Measurements from ENCODE around the gene MAST4. TPM values are rescaled to one million over a fixed set of nuclear protein-coding genes. Genes with fewer than 3 reads are reported as not detected.

Gene MAST4
- total RNA-seq, 2 donors from 2014 or later: 9.5 to 20.8 TPM

GRCh38 chr5:66553916-66554575 is 42.1 kb upstream of the MAST4 start:
- no peak overlapping the region for H3K4me3 ChIP-seq
- H3K9ac ChIP-seq (ENCODE audit: low read depth in 2 of 2, low read length in 2 of 2): no peak overlapping the region
- H3K9me3 ChIP-seq: no peaks in the 10 kb centered on the region
- H3K27me3 ChIP-seq: no peaks in the 10 kb centered on the region
- no peaks in the 10 kb centered on the region for H3K4me1 ChIP-seq
- intact Hi-C loops (cut with DNase I): no loop called here
- no peak overlapping the region for H3K27ac ChIP-seq
- DNase-seq: no peak
- no peaks in the 10 kb centered on the region for H3K36me3 ChIP-seq
- no peak for TF ChIP-seq CTCF (IDR thresholded peaks at IDR 0.05)

- Histone ChIP-seq H3K9ac (ENCODE audit: low read depth in 2 of 2, low read length in 2 of 2) (no peak overlapping the region), H3K9me3 (no peaks in the 10 kb centered on the region), H3K4me1 (no peaks in the 10 kb centered on the region), H3K36me3 (no peaks in the 10 kb centered on the region), H3K27me3 (no peaks in the 10 kb centered on the region), H3K27ac (no peak overlapping the region), H3K4me3 (no peak overlapping the region)
- no peak for TF ChIP-seq CTCF (IDR thresholded peaks at IDR 0.05)
- DNase-seq: no peak
- intact Hi-C loops (cut with DNase I): no loop called here
These were observed 41.3 kb upstream of the MAST4 start for GRCh38 chr5:66554884-66555283.

- no peak for DNase-seq
- TF ChIP-seq CTCF (IDR thresholded peaks at IDR 0.05): no peak
- Histone ChIP-seq H3K36me3 (no peaks in the 10 kb centered on the region), H3K4me1 (no peaks in the 10 kb centered on the region), H3K27ac (no peak overlapping the region), H3K27me3 (no peaks in the 10 kb centered on the region), H3K4me3 (no peak overlapping the region), H3K9ac (ENCODE audit: low read depth in 2 of 2, low read length in 2 of 2) (no peak overlapping the region), H3K9me3 (no peaks in the 10 kb centered on the region)
- intact Hi-C loops (cut with DNase I): no loop called here
These were observed 37.6 kb upstream of the MAST4 start for GRCh38 chr5:66558560-66558959.

- H3K36me3 ChIP-seq: no peaks in the 10 kb centered on the region
- no peaks in the 10 kb centered on the region for H3K27me3 ChIP-seq
- no peak for TF ChIP-seq CTCF (IDR thresholded peaks at IDR 0.05)
- no peak overlapping the region for H3K27ac ChIP-seq
- H3K4me1 ChIP-seq: no peaks in the 10 kb centered on the region
- H3K9ac ChIP-seq (ENCODE audit: low read depth in 2 of 2, low read length in 2 of 2): no peak overlapping the region
- DNase-seq: no peak
- intact Hi-C loops (cut with DNase I): no loop called here
- H3K9me3 ChIP-seq: no peaks in the 10 kb centered on the region
- no peak overlapping the region for H3K4me3 ChIP-seq
These were observed 35.8 kb upstream of the MAST4 start for GRCh38 chr5:66560371-66560770.

- no peak overlapping the region for H3K27ac ChIP-seq
- TF ChIP-seq CTCF (IDR thresholded peaks at IDR 0.05): no peak
- no peak overlapping the region for H3K9ac ChIP-seq (ENCODE audit: low read depth in 2 of 2, low read length in 2 of 2)
- H3K27me3 ChIP-seq: no peaks in the 10 kb centered on the region
- no peaks in the 10 kb centered on the region for H3K9me3 ChIP-seq
- intact Hi-C loops (cut with DNase I): no loop called here
- H3K4me1 ChIP-seq: no peaks in the 10 kb centered on the region
- no peak overlapping the region for H3K4me3 ChIP-seq
- DNase-seq: no peak
- no peaks in the 10 kb centered on the region for H3K36me3 ChIP-seq
These were observed 34.8 kb upstream of the MAST4 start for GRCh38 chr5:66561256-66561990.
